ENCODE data around the gene C5orf24.
A peak's percentile ranks its signal among the peaks of the same experiment; 100 is the strongest.
"Not testable (repeated sequence)": the region's sequence is repeated elsewhere in the genome, so short reads cannot be mapped to it uniquely, and the experiment has no call there.

C5orf24 gene

DNA sequence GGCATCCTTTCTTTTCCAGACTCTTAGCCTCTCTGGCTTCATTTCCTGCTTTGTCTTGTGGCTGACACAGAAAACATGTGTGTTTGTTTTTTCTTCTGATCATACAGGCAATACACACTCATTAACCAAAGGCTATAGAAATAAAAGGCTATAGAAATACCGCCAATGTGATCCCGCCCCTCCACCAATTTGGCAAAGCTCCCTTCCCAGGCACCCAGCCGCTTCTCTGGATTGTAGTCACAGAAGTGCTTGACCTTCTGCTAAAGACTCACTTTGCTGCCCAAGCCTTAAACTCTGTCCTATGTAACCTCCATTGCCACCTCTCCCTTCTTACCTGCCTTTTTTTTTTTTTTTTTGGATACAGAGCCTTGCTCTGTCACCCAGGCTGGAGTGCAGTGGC, 33.7 kb downstream of the C5orf24 start:
- no peaks in the 10 kb centered on the region for H3K9me3 ChIP-seq (ENCODE audit: control insufficient read depth in 5 of 5, low read length in 5 of 5)
- no peak overlapping the region for H3K4me3 ChIP-seq (ENCODE audit: low read depth in 1 of 5, low read length in 5 of 5)
- H3K27ac ChIP-seq (ENCODE audit: low read depth, low read length) = no peak overlapping the region
- H3K9ac ChIP-seq (ENCODE audit: low read length in 5 of 5) = no peak overlapping the region
- H3K4me1 ChIP-seq (ENCODE audit: control insufficient read depth in 5 of 5, insufficient read depth in 5 of 5, low read length in 5 of 5) = peaks cover 0 to 16% (median 12%) of the 10 kb centered on the region in 5 donors
- H3K27me3 ChIP-seq (ENCODE audit: control insufficient read depth in 5 of 5, insufficient read depth in 4 of 5, low read length in 5 of 5) = no peaks in the 10 kb centered on the region
- no peaks in the 10 kb centered on the region for H3K36me3 ChIP-seq (ENCODE audit: control insufficient read depth in 5 of 5, insufficient read depth in 5 of 5, low read length in 5 of 5)

DNA sequence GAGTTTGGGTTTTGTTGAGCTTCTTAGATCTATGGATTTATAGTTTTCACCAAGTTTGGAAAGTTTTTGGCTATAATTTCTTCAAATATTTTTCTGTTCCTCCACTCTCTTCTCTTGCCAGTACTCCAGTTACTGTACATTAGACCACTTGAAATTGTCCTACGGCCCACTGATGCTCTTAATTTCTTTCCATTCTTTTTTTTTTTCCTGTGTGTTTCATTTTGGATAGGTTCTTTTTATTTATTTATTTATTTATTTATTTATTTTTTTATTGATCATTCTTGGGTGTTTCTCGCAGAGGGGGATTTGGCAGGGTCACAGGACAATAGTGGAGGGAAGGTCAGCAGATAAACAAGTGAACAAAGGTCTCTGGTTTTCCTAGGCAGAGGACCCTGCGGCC, 35.2 kb downstream of the C5orf24 start:
- H3K4me1 ChIP-seq (ENCODE audit: control insufficient read depth in 5 of 5, insufficient read depth in 5 of 5, low read length in 5 of 5); H3K36me3 ChIP-seq (ENCODE audit: control insufficient read depth in 5 of 5, insufficient read depth in 5 of 5, low read length in 5 of 5); H3K4me3 ChIP-seq (ENCODE audit: low read depth in 1 of 5, low read length in 5 of 5); H3K27ac ChIP-seq (ENCODE audit: low read depth, low read length); H3K9me3 ChIP-seq (ENCODE audit: control insufficient read depth in 5 of 5, low read length in 5 of 5); H3K27me3 ChIP-seq (ENCODE audit: control insufficient read depth in 5 of 5, insufficient read depth in 4 of 5, low read length in 5 of 5); H3K9ac ChIP-seq (ENCODE audit: low read length in 5 of 5): not testable (repeated sequence)

DNA sequence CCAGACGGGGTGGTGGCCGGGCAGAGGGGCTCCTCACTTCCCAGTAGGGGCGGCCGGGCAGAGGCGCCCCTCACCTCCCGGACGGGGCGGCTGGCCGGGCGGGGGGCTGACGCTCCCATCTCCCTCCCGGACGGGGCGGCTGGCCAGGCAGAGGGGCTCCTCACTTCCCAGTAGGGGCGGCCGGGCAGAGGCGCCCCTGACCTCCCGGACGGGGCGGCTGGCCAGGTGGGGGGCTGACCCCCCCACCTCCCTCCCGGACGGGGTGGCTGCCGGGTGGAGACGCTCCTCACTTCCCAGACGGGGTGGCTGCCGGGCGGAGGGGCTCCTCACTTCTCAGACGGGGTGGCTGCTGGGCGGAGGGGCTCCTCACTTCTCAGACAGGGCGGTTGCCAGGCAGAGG, 35.9 kb downstream of the C5orf24 start:
- not testable (repeated sequence) for H3K27ac ChIP-seq (ENCODE audit: low read depth, low read length); H3K9ac ChIP-seq (ENCODE audit: low read length in 5 of 5); H3K4me1 ChIP-seq (ENCODE audit: control insufficient read depth in 5 of 5, insufficient read depth in 5 of 5, low read length in 5 of 5); H3K4me3 ChIP-seq (ENCODE audit: low read depth in 1 of 5, low read length in 5 of 5); H3K36me3 ChIP-seq (ENCODE audit: control insufficient read depth in 5 of 5, insufficient read depth in 5 of 5, low read length in 5 of 5); H3K9me3 ChIP-seq (ENCODE audit: control insufficient read depth in 5 of 5, low read length in 5 of 5); H3K27me3 ChIP-seq (ENCODE audit: control insufficient read depth in 5 of 5, insufficient read depth in 4 of 5, low read length in 5 of 5)

DNA sequence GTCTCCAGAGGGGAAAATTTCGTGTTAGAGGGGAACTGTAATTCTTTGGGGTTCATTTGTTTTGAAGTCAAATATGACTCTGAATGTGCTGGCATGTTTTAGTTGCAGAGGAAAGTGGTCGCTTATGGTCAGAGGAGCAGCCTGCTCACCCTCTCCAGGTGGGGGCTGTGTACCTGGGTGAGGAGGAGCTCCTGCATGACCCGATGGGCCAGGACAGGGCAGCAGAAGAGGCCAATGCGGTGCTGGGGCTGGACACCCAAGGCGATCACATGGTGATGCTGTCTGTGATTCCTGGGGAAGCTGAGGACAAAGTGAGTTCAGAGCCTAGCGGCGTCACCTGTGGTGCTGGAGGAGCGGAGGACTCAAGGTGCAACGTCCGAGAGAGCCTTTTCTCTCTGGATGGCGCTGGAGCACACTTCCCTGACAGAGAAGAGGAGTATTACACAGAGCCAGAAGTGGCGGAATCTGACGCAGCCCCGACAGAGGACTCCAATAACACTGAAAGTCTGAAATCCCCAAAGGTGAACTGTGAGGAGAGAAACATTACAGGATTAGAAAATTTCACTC, 41.9 kb downstream of the C5orf24 start:
- Histone ChIP-seq H3K9ac (ENCODE audit: low read length in 5 of 5) (peak overlapping the region in 1 of 5 donors; percentile 20), H3K9me3 (ENCODE audit: control insufficient read depth in 5 of 5, low read length in 5 of 5) (no peaks in the 10 kb centered on the region), H3K27me3 (ENCODE audit: control insufficient read depth in 5 of 5, insufficient read depth in 4 of 5, low read length in 5 of 5) (no peaks in the 10 kb centered on the region), H3K4me1 (ENCODE audit: control insufficient read depth in 5 of 5, insufficient read depth in 5 of 5, low read length in 5 of 5) (no peaks in the 10 kb centered on the region), H3K27ac (ENCODE audit: low read depth, low read length) (no peak overlapping the region), H3K36me3 (ENCODE audit: control insufficient read depth in 5 of 5, insufficient read depth in 5 of 5, low read length in 5 of 5) (peaks cover 7 to 21% (median 10%) of the 10 kb centered on the region in 5 donors), H3K4me3 (ENCODE audit: low read depth in 1 of 5, low read length in 5 of 5) (no peak overlapping the region)

DNA sequence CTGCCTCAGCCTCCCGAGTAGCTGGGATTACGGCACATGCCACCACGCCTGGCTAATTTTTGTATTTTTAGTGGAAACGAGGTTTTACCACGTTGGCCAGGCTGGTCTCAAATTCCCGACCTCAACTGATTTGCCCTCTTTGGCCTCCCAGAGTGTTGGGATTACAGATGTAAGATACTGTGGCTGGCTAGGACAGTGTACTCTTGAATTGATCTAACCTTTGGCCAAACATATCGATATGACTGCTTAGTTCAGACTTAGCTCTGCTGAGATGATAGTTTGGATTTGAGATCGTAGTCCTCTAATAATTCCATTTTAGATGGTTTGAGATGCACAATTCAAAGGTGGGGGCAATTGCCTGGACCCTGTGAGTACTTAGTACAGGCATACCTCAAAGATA, 43.6 kb downstream of the C5orf24 start:
- Histone ChIP-seq H3K27ac (ENCODE audit: low read depth, low read length) (no peak overlapping the region), H3K9ac (ENCODE audit: low read length in 5 of 5) (no peak overlapping the region), H3K27me3 (ENCODE audit: control insufficient read depth in 5 of 5, insufficient read depth in 4 of 5, low read length in 5 of 5) (no peaks in the 10 kb centered on the region), H3K4me1 (ENCODE audit: control insufficient read depth in 5 of 5, insufficient read depth in 5 of 5, low read length in 5 of 5) (no peaks in the 10 kb centered on the region), H3K36me3 (ENCODE audit: control insufficient read depth in 5 of 5, insufficient read depth in 5 of 5, low read length in 5 of 5) (peaks cover 7 to 32% (median 17%) of the 10 kb centered on the region in 5 donors), H3K4me3 (ENCODE audit: low read depth in 1 of 5, low read length in 5 of 5) (no peak overlapping the region), H3K9me3 (ENCODE audit: control insufficient read depth in 5 of 5, low read length in 5 of 5) (no peaks in the 10 kb centered on the region)

DNA sequence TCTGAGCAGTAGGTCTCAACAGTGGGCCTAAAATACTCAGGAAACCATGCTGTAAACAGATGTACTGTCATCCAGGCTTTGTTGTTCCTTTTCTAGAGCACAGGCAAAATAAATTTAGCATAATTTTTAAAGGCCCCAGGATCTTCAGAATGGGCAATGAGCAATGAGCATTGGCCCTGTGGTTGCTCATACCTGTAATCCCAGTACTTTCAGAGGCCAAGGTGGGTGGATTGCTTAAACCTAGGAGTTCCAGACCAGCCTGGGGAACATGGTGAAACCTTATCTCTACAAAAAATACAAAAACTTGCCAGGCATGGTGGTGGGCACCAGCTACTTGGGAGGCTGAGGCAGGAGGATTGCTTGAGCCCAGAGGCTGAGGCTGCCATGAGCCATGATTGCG, 45.7 kb downstream of the C5orf24 start:
- Histone ChIP-seq H3K4me3 (ENCODE audit: low read depth in 1 of 5, low read length in 5 of 5) (no peak overlapping the region), H3K9me3 (ENCODE audit: control insufficient read depth in 5 of 5, low read length in 5 of 5) (no peaks in the 10 kb centered on the region), H3K27me3 (ENCODE audit: control insufficient read depth in 5 of 5, insufficient read depth in 4 of 5, low read length in 5 of 5) (no peaks in the 10 kb centered on the region), H3K9ac (ENCODE audit: low read length in 5 of 5) (no peak overlapping the region), H3K4me1 (ENCODE audit: control insufficient read depth in 5 of 5, insufficient read depth in 5 of 5, low read length in 5 of 5) (no peaks in the 10 kb centered on the region), H3K27ac (ENCODE audit: low read depth, low read length) (no peak overlapping the region), H3K36me3 (ENCODE audit: control insufficient read depth in 5 of 5, insufficient read depth in 5 of 5, low read length in 5 of 5) (peaks cover 12 to 44% (median 21%) of the 10 kb centered on the region in 5 donors)

DNA sequence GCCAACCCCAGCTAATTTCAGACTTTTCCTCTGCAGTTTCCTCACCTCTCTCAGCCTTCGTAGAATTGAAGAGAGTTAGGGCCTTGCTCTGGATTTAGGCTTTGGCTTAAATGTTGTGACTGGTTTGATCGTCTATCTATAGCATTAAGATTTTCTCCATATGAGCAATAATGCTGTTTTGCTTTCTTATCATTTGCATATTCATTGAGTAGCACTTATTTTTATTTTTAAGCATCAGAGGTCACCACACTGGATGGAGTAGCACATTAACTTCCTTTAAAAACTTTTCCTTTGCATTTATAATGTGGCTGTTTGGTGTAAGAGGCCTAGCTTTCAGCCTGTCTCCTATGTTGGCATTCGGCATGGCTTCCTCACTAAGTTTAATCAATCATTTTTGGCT, 46.5 kb downstream of the C5orf24 start:
- Histone ChIP-seq H3K36me3 (ENCODE audit: control insufficient read depth in 5 of 5, insufficient read depth in 5 of 5, low read length in 5 of 5) (peaks cover 12 to 45% (median 22%) of the 10 kb centered on the region in 5 donors), H3K4me3 (ENCODE audit: low read depth in 1 of 5, low read length in 5 of 5) (no peak overlapping the region), H3K9ac (ENCODE audit: low read length in 5 of 5) (no peak overlapping the region)

DNA sequence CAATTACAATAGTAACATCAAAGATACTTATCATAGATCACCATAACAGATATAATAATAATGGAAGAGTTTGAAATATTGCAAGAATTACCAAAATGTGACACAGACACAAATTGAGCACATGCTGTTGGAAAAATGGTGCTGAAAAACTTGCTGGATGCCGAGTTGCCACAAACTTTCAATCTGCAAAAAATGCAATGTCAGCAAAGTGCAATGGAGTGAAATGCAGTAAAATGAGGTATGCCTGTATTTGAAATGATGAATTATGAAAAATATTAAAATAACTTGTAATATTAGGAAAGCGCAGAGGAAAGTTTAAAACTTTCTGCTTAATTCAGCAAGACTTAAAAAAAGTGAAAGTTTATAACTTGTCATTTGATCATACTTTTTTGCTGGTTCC, 47.2 kb downstream of the C5orf24 start:
- no peak overlapping the region for H3K27ac ChIP-seq (ENCODE audit: low read depth, low read length)
- H3K9me3 ChIP-seq (ENCODE audit: control insufficient read depth in 5 of 5, low read length in 5 of 5) = no peaks in the 10 kb centered on the region
- peaks cover 13 to 47% (median 22%) of the 10 kb centered on the region in 5 donors for H3K36me3 ChIP-seq (ENCODE audit: control insufficient read depth in 5 of 5, insufficient read depth in 5 of 5, low read length in 5 of 5)
- H3K9ac ChIP-seq (ENCODE audit: low read length in 5 of 5) = no peak overlapping the region
- H3K4me3 ChIP-seq (ENCODE audit: low read depth in 1 of 5, low read length in 5 of 5) = no peak overlapping the region
- H3K4me1 ChIP-seq (ENCODE audit: control insufficient read depth in 5 of 5, insufficient read depth in 5 of 5, low read length in 5 of 5) = no peaks in the 10 kb centered on the region
- no peaks in the 10 kb centered on the region for H3K27me3 ChIP-seq (ENCODE audit: control insufficient read depth in 5 of 5, insufficient read depth in 4 of 5, low read length in 5 of 5)

More for the DNA sequence above, 46.5 kb downstream of the C5orf24 start:
- Histone ChIP-seq H3K4me1 (ENCODE audit: control insufficient read depth in 5 of 5, insufficient read depth in 5 of 5, low read length in 5 of 5) (no peaks in the 10 kb centered on the region), H3K27ac (ENCODE audit: low read depth, low read length) (no peak overlapping the region), H3K27me3 (ENCODE audit: control insufficient read depth in 5 of 5, insufficient read depth in 4 of 5, low read length in 5 of 5) (no peaks in the 10 kb centered on the region), H3K9me3 (ENCODE audit: control insufficient read depth in 5 of 5, low read length in 5 of 5) (no peaks in the 10 kb centered on the region)

DNA sequence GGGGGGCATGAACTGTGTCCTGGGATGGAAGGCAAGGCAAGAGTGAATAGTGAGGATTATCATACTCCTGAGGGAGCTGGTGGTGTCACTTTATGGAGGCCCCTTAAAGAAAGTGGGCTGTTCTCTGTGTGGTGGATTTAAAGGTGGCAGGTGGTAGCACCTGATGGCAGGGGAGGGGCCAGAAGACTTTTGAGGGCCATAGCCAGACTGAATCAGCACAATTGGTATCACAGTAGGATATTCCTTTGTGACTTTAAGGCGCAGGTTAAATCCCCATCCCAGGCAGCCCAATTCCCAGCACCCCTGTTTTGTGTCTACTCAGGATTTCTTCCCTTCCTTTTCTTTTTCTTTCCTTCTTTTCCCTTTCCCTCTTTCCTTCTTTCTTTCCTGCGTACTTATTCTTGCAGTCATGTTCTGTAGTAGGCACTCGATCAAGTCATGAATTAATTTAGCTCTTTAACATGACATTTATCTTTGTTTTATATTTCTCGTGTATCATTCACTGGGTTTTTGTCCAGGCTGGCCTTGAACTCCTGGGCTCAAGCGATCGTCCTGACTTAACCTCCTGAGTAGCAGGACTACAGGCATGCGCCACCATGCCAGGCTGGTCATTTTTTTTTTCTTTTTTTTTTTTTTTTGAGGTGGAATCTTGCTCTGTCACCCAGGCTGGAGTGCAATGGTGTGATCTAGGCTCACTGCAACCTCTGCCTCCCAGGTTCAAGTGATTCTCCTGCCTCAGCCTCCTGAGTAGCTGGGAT, 48.2 kb downstream of the C5orf24 start:
- Histone ChIP-seq H3K9ac (ENCODE audit: low read length in 5 of 5) (no peak overlapping the region), H3K9me3 (ENCODE audit: control insufficient read depth in 5 of 5, low read length in 5 of 5) (no peaks in the 10 kb centered on the region), H3K4me3 (ENCODE audit: low read depth in 1 of 5, low read length in 5 of 5) (no peak overlapping the region), H3K4me1 (ENCODE audit: control insufficient read depth in 5 of 5, insufficient read depth in 5 of 5, low read length in 5 of 5) (no peaks in the 10 kb centered on the region), H3K36me3 (ENCODE audit: control insufficient read depth in 5 of 5, insufficient read depth in 5 of 5, low read length in 5 of 5) (peaks cover 19 to 39% (median 23%) of the 10 kb centered on the region in 5 donors), H3K27me3 (ENCODE audit: control insufficient read depth in 5 of 5, insufficient read depth in 4 of 5, low read length in 5 of 5) (no peaks in the 10 kb centered on the region), H3K27ac (ENCODE audit: low read depth, low read length) (no peak overlapping the region)

DNA sequence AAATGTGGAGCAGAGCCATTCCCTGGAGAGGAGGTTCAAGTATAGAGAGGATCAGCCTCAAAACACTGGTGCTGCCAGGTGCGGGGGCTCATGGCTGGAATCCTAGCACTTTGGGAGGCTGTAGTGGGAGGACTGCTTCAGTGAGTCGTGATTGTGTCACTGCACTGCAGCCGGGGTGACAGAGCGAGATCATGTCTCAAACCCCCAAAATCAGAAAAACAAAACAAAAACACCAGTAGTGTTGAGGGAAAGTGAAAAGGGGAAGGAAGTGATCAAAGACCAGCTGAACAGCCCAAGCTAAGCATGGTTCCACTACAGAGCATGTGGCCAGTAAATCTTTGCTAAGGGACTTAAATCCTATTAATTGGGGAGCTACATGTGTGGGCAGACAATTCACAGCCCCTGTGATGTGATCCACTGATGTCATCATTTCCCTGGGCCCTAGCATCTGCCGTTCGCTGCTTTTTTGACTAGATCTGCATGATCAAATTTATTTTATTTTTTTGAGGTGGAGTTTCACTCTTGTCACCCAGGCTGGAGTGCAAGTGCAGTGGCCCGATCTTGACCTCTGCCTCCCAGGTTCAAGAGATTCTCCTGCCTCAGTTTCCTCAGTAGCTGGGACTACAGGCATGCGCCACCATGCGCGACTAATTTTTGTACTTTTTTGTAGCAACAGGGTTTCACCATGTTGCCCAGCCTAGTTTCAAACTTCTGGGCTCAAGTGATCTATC, 56.5 kb downstream of the C5orf24 start:
- peaks cover 9 to 17% (median 13%) of the 10 kb centered on the region in 5 donors for H3K36me3 ChIP-seq (ENCODE audit: control insufficient read depth in 5 of 5, insufficient read depth in 5 of 5, low read length in 5 of 5)
- no peak overlapping the region for H3K4me3 ChIP-seq (ENCODE audit: low read depth in 1 of 5, low read length in 5 of 5)
- peak overlapping the region in 1 of 5 donors; percentile 2 for H3K9ac ChIP-seq (ENCODE audit: low read length in 5 of 5)
- no peak overlapping the region for H3K27ac ChIP-seq (ENCODE audit: low read depth, low read length)
- peaks cover 0 to 6% (median 5%) of the 10 kb centered on the region in 5 donors for H3K4me1 ChIP-seq (ENCODE audit: control insufficient read depth in 5 of 5, insufficient read depth in 5 of 5, low read length in 5 of 5)
- no peaks in the 10 kb centered on the region for H3K9me3 ChIP-seq (ENCODE audit: control insufficient read depth in 5 of 5, low read length in 5 of 5)
- no peaks in the 10 kb centered on the region for H3K27me3 ChIP-seq (ENCODE audit: control insufficient read depth in 5 of 5, insufficient read depth in 4 of 5, low read length in 5 of 5)
